ENCODE measurements around the gene CNTRL.

Gene CNTRL

DNA sequence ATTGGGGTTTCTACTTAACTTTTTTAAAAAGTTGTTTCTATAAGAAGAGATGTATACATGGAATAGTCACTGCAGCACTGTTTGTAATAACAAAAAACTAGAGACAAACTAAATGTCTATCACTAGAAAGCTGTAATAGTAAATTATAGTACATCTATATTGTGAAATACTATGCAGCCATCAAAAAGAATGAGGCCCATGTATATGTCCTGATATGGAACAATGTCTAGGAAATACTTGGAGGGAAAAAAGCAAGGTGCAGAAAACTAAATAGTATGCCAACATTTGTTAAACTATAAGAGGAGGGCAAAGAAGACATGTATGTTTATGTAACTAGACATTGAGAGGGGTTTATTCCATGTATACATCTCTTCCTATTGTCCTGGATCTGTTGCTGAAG is 129.9 kb downstream of the CNTRL start:
- DNase-seq, result no peak

- DNase-seq, result no peak
Observed at GRCh38 chr9:121206516-121207370, 132.0 kb downstream of the CNTRL start.

- DNase-seq, result no peak
Observed at GRCh38 chr9:121207371-121207940, 132.7 kb downstream of the CNTRL start.

DNA sequence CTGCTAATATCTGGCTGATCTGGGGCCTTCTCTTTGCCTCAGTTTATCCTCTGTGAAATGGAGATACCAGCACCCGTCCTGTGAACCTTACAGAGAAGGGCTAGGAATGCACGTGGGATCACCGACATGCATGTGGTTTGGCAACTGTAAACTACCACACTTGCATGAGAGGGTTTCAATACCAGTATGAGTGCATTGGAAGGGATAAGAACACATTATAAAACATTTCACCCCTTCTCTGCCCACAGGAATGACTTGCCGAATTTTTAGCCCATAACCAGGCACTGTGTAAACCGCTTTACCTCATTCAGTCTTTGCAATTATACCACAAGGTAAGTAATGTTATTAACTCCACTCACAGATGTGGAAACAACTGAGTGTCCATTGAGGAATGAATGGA is 135.8 kb downstream of the CNTRL start:
- peak in 1 of 2 donors; percentile 9 for DNase-seq

GRCh38 chr9:121213136-121213806 is 138.5 kb downstream of the CNTRL start:
- peak; percentile 75 to 83 for DNase-seq

DNA sequence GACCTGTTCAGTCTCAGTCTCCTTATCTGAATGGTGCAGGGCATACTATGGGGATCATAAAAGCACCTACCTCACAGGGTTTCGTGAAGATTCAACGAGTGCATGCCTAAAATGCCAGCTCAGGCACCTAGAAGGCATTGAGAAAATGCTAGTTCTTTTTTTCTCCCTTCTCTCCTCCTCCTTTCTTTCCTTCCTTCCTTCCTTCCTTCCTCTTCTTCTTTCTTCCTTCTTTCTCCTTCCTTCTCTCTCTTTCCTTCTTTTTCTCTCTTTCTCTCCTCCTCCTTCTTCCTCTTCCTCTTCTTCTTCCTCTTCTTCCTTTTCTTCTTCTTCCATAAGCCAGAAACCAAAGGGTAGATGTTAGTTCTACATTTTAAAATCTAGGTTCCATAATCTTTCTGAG is 139.2 kb downstream of the CNTRL start:
- DNase-seq, result no peak

DNA sequence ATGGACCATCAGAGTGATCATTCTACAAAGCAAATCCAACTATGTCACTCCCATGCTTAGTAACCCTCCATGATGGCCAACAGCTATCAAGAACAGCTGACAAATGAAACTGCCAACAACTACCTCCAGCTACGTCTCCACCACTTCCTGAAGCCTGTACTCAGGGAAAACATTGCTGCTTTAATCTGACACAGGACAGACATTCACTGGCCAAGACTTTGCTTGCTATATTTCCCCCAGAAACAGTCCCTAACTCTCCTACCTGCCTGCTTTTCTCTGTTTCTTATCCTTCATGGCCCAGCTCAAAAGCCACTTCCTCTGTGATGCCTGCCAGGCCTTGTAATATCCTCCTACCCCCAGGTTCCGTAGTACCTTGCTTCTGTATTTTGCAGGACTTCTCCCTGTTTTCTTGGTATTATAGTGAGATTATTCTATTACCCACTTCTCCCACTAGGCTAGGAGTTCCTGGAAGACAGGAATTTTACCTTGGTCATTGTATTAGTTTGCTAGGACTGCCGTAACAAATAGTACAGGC is 141.6 kb downstream of the CNTRL start:
- DNase-seq, result no peak

- DNase-seq, result no peak
Observed at GRCh38 chr9:121217609-121218292, 143.0 kb downstream of the CNTRL start.

DNA sequence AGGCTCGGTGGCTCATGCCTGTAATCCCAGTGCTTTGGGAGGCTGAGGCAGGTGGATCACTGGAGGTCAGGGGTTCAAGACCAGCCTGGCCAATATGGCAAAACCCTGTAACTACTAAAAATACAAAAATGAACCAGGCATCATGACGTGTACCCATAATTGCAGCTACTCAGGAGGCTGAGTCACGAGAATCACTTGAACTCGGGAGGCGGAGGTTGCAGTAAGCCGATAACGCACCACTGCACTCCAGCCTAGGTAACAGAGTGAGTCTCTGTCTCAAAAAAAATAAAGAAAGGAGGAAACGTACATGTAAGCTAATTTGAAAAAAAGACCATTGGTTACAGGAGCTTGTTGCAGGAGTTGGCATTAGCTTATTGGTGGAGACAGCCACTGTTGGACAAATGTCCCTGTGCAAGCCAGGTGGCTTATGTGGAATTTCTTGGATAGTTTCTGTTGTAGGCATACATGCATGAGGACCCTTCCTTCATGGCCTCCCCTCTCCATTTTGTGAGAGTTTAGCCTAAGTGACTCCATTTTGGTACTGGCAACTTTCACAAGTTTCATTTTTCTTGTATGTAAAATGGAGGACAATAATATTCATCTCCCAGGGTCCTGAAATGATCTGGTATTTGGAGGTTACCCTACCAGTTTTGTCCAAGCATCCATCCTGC is 143.7 kb downstream of the CNTRL start:
- no peak for DNase-seq

- no peak for DNase-seq
Observed at GRCh38 chr9:121219530-121219929, 144.8 kb downstream of the CNTRL start.

GRCh38 chr9:121220996-121221663 is 146.4 kb downstream of the CNTRL start:
- DNase-seq, result no peak

GRCh38 chr9:121221664-121222055 is 146.9 kb downstream of the CNTRL start:
- DNase-seq, result no peak

DNA sequence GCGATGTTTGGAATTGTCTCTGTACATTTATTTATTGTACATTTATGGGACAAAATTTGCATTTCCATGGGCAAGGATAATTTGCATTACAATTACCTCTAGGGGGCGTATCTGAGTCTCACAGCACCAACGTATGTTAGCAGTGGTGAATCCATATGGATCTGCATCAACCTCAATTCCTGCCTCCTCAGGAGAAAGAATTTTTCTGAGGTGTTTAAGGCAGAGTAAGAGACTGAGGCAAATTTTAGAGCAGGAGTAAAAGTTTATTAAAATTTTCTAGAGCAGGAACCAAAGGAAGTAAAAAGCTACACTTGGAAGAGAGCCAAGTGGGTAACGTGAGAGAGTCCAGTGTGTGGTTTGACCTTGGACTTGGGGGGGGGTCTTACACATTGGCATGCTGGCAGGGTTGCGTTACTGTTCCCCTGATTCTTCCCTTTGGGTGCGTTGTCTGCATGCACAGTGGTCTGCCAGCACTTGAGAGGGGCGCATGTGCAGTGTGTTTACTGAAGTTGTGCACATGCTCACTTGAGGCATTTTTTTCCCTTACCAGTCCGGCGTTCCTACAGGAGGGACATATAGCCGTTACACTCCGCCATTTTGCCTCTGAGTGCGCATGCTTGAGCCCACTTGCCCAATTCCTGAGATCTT is 147.9 kb downstream of the CNTRL start:
- no peak for DNase-seq

DNA sequence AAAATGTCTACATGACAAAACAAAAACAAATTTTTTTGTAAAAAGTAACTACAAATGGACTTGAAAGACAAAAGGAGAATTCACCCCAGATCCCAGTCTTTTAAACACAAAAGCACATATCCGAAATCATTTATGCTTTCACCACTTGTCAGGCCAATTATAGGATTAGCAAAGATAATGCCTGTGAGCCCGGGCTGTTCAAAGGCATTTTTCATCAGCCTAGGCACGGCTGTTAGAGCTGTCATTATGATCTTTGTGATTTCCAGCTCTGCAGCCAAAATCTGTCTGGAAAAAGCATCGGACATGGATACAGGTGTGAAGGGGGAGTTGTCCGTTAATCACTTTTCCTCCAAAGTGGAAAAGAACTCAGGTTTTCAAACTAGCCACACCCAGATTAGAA is 150.5 kb downstream of the CNTRL start:
- DNase-seq, result no peak

DNA sequence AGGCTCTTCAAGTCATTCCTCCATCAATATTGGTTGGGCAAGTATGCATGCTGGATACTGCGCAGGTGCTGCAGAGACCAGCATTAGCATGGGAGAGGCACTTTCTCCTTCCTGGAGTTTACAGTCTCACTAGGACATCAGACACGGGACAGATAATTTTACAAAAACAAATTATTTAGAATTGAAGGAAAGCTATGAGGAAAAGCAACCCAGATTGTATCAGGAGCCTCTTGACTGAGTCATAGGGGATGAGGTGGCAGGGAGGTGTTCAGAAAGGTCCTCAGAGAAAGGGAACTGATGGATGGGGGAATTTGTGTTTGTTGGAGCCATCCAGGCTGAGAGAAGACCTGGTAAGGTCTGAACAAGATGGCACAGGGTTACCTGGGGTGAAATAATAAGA is 151.4 kb downstream of the CNTRL start:
- no peak for DNase-seq

Data from stimulated activated CD4-positive, alpha-beta T cell treated with anti-CD3 and anti-CD28 coated beads, Interleukin-2, amount 100 ng/mL, for 24 hours (primary cell).